HG02943 (cell line): ENCODE results near the gene RAB24.
"Not testable (repeated sequence)": the region's sequence is repeated elsewhere in the genome, so short reads cannot be mapped to it uniquely, and the experiment has no call there.

Experiments used
- ATAC-seq: cut with Tn5 transposase; IDR thresholded peaks from one replicate; pipeline ENCODE4 v1.9.1; 2021; ENCODE audit warnings: mild to moderate bottlenecking, low read depth, moderate library complexity; ENCODE audit not compliant: unreplicated experiment

The RAB24 gene

DNA sequence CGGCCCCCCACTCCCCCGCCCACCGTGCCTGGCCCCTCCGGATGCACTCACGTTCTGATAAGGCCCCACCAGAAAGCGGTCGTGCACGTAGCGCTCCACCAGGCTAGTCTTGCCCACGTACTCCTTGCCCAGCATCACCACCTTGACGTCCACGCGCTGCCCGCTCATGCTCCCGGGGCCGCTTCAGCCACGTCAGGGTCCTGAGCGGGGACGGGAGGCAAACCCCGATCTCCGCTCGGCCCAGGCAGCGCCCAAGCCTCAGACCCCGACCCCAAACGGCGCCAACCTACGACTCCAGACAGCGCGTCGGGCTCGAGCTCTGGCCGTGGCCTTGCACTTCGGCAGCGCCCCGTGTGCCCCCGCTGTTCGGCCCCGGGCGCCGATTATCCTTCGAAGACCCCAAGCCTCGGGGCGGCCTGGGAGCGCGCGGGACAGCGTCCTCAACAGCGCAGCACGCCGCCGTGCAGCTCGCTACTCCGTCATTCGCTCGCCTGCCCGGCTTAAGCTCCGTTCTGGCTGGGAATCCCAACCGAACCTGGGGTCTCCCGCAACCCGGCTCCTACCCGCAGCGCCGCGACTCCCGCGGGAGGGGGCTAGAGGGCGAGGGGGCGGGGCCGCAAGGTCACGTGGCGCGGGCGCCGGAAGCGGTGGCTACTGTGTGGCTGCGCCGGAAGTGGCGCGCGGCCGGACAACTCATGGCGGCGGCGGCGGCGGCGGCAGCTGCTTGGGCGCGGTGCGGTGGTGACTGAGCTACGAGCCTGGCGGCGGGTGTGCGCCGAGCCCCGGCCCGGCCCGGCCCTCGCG lies at the start of gene RAB24, which contains the start of gene PRELID1:
TSS of gene RAB24 (minus strand) at position 599 of the 804 bp plus-strand sequence. CDS start at position 168, 431 bp downstream.
TSS of gene PRELID1 (plus strand) at position 679 of the 804 bp plus-strand sequence. CDS start 187 bp downstream, outside the sequence.
- ATAC-seq, result peak; percentile 56

DNA sequence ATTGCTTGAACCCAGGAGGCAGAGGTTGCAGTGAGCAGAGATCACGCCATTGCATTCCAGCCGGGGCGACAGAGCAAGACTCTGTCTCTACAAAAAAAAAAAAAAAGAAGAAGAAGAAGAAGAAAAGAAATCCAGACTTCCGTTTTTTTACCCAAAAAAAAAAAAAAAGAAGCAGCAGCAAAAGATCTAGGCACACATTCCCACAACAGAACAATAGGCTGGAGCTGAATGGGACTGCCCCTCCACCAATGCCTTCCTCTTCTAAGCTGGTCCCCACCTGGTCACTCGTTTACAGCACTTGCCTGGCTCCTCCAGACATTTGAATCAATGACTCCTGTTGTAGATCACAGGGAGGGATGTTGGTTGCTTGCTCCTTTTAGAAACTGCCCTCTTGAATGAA lies 49.6 kb upstream of the RAB24 start:
- ATAC-seq, result no peak

DNA sequence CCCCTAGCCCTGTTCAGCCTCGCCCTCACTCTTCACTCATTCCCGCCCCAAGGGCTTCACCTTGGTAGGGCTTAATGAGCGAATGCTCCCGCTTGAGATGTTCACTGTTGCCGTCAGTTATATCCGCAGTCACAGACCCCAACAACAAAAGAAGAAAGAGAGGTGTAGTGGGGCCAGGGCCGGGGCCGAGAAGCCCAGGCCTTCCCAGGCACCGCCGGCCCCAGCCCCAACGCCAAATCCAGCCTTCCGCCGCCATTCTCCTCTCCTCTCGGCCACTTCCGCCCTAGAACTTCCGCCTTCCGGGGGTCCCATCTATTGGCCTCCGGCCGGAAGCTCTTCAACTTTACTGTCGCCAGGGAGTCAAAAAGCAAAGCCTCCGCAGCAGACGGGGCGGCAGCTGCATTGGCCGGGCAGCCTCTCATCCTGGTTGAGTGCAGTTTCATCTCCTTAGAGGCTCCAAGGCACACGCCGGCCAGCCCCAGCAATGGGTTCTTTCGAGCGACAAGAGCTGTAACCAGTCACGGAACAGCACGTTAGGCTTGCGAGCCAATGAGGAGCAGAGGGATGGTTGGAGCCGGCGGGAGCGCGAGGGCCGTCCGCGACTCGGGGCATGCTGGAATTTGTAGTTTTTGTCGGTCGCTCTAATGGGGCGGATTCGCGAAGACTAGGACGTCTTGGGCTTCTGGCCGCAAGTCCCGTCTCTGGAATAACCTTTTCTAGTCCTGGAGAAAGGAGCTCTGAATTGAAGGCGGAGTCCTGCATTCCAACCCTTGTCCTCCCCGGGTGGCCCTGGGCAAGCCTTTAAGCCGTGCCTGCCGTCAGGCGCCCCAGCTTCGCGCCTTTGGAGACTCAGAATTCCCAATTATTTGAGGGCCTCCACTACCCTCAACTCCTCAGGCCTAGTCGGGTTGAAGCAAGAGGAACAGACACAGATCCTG lies 48.1 kb upstream of the RAB24 start, which contains the start of gene LMAN2:
TSS of gene LMAN2 (minus strand) at position 277 of the 938 bp plus-strand sequence. CDS start at position 256, 21 bp downstream.
- ATAC-seq, result peak; percentile 84

DNA sequence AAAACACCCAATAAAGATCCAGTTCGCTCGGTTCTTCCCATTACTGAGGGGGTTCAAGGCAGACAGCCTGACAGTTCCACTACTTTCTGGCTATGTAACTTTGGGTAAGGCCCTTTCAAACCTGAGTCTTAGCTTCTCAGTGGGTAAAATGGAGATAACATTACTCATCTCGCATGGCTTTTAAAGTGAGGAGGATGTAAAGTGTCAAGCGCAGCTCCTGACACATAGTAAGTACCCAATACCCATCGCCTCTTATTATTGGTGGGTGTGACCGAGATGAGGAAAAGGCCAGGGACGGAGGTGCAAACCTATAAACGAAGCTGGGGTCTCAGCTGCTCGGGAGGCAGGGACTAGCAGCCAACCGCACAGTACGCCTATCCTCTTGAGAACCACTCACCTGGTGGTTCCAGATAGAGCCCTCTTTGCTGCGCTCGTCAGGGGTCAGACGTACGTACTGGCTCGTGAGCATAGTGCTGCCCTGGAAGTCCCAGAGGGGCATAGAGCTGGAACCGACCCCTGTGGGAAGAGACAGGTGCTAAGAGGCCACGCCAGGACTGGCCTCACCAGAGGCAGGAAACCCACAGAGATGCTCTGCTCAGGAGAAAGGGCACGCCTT lies 47.4 kb upstream of the RAB24 start:
- ATAC-seq, result peak; percentile 9

DNA sequence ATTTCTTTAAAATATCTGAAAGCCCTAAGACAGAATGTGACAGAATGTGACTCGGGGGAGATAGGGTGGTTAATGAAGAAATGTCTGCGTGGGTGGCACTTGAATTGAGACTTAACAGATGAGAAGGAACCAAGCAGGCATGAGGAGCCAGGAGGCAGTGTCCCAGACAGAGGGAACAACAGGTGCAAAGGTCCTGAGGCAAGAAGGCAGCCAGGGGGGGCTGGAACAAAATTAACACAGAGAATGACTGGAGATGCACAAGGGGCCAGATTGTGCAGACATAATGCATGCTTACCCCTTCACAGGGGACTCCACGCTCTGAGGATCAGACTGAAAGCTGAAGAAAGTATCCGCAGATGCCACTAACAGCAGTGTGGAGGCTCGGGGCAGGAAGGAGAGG lies 46.2 kb upstream of the RAB24 start:
- ATAC-seq, result no peak

DNA sequence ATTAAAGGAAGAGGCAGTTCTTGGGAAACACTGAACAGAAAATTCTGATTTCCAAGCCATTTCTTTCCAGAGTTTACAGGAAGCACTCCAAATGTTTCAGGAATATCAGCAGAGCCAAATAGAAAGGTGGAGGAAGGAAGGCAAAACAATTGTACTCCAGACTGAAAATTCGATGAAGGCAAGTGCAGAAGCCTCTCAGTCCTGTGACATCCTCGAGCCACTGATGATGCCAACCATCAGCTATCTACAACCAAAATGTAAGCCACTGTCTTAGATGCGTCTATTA lies 45.8 kb upstream of the RAB24 start:
- no peak for ATAC-seq

DNA sequence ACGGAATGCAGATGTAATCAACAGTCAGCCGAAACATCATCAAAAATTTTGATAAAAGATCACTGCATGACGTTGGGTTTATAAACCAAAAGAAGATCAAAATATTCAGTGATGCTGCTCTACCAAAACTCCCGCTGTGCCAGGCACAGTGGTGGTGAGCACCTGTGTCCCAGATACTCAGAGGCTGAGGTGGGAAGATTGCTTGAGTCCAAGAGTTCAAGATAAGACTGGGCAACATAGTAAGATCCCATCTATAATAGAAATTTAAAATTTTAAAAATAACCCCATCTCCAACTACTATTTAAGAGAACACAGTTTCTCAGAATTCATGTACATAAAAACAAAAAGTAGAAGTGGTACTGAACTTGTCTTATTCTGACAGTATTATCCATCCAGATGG lies 44.2 kb upstream of the RAB24 start:
- no peak for ATAC-seq

DNA sequence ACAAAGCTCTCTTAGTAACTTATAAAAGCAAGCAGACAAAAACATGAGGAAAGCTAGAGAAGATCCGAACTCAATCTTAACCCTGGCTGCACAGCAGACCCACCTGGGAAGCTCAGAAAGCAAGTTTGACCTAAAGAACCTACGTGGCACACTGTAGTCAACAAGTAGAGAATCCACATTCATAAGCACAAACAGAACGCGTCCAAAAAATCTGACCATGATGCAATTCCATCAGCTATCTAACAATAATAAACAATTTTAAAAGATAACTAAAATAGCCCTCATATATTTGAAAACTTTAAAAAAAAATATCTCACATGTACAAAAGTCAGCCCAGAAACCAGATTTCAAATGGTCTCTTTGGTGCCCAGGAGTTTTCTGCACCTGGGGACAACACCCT lies 43.3 kb upstream of the RAB24 start:
- ATAC-seq, result no peak

DNA sequence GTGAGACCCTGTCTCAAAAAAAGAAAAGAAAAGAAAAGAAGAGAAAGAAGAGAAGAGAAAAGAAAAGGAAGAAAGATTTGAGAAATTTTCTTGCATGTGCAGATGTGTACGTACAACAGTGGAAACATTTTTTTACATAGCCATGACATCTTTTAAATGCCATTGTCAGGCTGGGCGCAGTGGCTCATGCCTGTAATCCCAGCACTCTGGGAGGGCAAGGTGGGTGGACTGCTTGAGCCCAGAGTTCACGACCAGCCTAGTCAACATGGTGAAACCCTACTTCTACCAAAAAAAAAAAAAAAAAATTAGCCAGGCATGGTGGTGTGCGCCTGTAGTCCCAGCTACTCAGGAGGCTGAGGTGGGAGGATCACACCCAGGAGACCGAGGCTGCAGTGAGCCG lies 41.4 kb upstream of the RAB24 start:
- ATAC-seq, result no peak

DNA sequence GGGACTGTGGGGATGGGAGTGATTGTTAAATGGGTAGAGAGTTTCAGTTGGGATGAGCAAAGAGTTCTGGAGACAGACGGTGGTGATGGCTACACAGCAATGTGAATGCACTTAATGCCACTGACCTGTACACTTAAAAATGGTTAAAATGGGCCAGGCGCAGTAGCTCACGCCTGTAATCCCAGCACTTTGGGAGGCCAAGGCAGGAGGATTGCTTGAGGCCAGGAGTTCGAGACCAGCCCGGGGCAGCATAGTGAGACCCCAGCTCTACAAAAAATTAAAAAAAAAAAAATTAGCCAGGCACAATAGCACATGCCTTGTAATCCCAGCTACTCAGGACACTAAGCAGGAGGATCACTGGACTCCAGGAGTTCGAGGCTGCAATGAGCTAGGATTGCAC lies 40.3 kb upstream of the RAB24 start:
- no peak for ATAC-seq

DNA sequence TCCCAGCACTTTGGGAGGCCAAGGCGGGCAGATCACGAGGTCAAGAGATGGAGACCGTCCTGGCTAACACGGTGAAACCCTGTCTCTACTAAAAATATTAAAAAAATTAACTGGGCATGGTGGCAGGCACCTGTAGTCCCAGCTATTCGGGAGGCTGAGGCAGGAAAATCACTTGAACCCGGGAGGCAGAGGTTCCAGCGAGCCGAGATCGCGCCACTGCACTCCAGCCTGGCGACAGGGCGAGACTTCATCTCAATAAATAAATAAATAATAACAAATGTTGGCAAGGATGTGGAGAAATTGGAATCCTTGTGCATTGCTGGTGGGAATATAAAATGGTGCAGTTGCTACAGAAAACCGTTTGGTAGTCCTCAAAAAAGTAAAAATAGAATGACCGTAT lies 39.5 kb upstream of the RAB24 start:
- not testable (repeated sequence) for ATAC-seq

DNA sequence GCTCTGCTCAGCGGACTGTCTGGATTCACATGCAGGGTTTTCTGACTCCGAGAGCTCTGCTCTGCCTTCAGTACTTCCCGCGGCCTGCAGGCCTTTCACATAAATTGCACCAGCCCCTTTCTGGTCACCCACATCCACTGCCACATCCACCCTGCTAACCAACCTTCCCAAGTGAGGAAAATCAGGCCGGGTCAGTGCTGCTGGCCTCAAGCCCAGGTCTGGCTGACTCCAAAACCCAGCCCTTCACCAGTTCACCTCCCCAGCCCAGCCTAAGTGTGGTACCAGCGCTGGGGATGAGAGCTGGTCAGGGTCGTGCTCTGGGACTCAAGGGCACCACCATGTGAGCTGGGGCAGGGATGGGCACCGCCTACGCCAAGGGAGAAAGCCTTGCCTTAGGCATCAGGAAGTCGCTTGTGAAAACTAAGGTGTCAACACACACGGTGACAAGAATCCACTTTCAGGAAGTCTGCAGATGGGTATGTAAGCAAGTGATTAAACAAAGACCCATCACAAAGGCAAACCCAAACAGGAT lies 35.7 kb upstream of the RAB24 start:
- no peak for ATAC-seq

DNA sequence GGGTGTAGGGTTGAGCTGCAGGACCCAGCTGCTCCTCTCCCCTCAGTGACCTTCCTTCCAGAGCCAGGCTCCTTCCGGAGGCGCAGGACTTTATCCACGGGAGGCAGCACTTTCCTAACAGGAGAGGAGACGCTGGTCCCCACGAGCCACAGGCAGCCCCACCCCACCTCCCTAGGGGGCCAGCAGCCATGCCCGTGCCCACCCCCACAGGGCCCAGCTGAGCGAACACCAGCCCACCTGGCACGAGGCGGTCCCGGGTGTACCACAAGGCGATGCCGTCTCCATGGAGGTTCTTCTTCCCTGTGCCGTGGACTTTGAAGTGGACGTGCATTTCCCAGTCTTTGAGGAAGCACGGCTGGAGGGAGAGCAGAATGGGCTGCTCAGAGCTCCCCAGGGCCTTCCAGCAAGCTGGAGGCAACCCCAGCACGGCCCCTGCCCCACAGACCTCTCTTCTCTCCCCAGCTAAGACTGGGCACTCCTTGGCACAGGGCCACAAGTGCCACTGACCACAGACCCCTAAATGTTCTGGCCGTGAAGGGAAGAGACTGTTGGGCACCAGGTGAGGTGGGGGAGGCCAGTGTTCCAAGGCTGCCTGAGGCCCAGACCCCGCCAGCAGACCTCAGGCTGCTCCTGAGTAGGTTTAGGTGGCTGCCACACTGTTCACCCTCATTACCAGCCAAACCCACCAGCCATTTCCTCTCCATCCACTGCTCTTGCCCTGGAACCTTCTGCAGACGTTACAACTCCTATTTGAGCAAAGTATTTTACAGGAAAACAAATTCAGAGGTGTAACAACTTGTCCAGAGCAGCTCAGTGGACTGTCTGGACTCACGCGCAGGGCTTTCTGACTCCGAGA lies 35.0 kb upstream of the RAB24 start:
- no peak for ATAC-seq

DNA sequence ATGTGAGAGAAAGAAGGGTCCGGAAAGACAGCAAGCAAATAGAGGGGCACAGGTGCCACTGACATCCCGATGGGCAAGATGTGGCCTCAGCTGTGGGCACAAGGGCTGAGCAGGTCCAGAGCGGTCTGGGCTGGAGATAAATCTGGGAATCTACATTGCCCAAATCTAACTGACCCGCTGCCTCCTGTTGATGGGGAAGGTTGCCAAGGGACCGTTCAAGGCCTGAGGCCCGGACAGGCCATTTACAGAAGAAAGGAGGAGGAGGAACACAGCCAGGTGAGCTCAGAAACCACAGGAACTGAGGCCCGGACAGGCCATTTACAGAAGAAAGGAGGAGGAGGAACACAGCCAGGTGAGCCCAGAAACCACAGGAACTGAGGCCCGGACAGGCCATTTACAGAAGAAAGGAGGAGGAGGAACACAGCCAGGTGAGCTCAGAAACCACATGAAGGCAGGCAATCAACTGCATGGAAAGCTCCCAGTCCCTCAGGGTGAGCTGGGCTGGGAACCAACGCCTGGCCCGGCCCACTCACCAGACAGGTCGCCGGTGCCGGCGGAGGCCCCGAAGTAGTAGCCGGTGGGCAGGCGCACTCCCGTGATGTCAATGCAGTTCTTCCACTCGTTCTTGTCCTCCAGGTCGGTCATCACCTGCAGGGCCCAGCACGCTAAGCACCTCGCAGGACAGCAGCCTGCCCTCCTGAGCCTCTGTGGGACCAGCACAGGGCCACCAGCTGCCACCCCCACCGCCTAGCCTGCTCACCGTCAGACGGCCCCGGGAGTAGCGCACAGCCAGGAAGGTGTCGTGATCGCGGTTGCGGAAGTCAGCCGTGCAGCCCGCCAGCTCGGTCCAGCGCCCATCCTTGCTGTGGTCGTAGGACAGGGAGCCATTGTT lies 33.3 kb upstream of the RAB24 start:
- no peak for ATAC-seq

DNA sequence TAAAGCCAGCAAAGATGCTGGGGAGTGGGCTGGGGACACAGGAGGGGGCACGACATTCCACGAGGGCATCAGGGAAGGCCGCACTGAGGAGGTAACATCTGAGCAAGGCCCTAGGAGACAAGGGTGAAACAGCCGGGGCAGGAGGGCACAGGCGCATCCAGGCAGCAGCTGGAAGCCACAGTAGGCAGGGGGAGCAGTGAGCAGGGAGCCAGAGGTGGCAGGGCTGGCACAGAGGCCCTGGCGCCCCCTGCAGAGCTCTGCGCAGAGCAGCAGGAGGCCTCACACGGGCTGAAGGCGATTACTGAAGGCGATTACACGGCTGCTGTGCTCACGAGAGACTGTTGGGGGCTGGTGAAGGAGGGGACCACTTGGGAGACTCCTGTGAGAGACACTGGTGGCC lies 32.6 kb upstream of the RAB24 start:
- no peak for ATAC-seq

DNA sequence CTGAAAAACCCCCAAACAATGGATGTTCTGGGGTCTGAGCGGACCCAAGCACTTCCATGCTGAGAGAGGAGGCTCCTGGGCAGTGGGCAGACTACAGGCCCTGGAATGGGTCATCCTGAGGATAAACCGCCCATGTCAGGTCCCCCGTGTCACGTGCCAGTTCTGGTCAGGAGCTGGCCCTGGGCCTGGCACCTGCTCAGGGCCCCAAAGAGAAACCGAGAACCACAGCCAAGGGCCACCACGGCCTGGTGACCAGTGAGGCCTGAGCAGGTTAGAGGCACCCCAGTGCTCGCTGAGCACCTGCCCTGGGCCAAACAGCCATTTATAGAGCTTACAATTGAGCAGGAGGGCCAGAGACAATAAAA lies 32.2 kb upstream of the RAB24 start:
- ATAC-seq, result no peak

DNA sequence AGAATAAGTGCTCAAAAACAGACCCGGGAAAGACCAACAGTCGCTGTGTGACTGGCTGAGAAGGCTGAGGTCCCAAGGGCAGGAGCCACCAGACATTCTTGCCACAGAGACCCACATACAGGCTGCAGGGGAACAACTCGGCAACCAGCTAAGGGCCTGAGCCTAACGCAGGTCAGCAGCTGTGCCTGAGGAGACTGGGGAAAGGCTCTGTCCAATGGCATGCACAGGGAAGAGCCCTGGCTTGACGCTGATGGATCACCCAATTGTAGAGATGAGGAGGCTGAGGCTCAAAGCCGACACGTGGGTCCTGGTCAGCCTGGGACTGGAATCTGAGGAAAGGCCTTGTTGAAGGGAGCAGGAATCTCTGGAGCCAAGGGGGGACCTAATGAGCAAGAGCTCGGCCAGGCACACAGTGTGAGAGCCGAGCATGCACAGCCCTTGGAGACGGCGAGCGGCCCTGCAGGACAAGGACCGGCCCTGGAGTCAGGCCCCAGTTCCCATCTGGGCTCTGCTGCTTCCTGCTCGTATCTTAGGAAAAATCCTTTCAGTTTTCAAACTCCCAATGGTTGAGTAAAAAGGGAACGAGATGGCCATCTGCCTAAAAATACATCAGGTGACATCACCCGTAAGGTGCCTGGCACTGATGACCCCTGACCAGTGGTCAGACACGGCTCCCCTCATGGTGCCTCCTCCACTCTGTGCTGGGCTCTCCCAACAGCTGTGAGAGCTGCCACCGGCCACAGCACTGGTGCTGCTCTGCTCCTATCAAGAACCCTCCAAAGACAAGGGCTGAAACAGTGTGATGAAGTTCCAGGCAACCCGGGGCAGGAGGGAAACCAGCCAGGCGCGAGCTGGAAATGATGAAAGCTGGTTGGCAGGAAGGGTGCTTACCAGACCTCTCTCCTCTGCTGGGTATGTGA lies 31.5 kb upstream of the RAB24 start:
- no peak for ATAC-seq

DNA sequence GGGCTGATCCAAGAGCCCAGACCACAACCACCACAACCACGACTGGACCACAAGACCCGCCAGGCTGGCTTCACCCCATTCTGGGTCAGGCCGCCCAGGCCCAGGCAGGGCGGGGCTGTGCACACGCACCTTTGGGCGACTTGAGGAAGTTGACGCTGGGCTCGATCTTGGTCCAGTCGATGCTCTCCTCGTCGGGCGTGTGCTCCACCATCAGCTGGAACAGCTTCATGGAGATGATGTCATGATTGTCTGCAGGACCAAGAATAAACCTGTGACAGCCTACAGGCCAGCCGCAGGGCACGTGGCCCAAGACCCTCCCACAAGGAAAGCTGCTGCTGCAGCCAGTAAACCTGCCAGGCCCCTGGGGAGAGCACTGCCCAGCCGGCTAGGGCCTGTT lies 30.6 kb upstream of the RAB24 start:
- no peak for ATAC-seq
